GM21423 (cell line): Measurements from ENCODE around the gene KMT5C.

Experiments
- ATAC-seq: cut with Tn5 transposase; IDR thresholded peaks from one replicate; pipeline ENCODE4 v1.9.1; 2021; ENCODE audit warnings: mild to moderate bottlenecking, moderate library complexity; ENCODE audit not compliant: unreplicated experiment

The KMT5C gene

GRCh38 chr19:55384131-55384919 is 44.6 kb downstream of the KMT5C start, which contains the start of gene TMEM238:
TMEM238 (minus strand) TSS chr19:55384292; CDS start chr19:55384259, 33 bp downstream.
- no peak for ATAC-seq

GRCh38 chr19:55384920-55385723 is 45.4 kb downstream of the KMT5C start:
- peak; percentile 59 for ATAC-seq

GRCh38 chr19:55385724-55386492 is 46.2 kb downstream of the KMT5C start, which contains the start of gene RPL28:
RPL28 (plus strand) TSS chr19:55385932; CDS start chr19:55386358, 426 bp downstream.
- peak; percentile 66 for ATAC-seq

DNA sequence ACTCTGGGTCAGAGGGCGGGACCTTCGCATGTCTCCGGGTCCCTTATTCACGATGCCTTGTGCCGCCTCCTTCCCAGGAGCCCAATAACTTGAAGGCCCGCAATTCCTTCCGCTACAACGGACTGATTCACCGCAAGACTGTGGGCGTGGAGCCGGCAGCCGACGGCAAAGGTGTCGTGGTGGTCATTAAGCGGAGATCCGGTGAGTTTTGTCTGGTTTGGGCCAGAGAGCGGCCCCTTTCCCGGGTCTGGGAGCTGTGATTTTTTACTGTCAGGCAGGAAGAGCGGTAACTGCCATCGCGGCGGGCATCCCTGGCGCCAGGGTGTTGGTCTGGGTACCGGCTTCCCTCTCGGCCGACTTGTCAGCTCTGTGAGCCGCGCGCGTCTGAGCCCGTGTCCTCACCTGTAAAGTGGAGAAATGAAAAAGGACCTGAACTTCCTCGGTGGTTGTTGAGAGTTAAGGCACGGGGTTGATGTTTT is 46.9 kb downstream of the KMT5C start:
- ATAC-seq, result no peak

GRCh38 chr19:55387736-55388497 is 48.2 kb downstream of the KMT5C start:
- no peak for ATAC-seq

GRCh38 chr19:55389386-55390317 is 50.0 kb downstream of the KMT5C start:
- ATAC-seq, result no peak

DNA sequence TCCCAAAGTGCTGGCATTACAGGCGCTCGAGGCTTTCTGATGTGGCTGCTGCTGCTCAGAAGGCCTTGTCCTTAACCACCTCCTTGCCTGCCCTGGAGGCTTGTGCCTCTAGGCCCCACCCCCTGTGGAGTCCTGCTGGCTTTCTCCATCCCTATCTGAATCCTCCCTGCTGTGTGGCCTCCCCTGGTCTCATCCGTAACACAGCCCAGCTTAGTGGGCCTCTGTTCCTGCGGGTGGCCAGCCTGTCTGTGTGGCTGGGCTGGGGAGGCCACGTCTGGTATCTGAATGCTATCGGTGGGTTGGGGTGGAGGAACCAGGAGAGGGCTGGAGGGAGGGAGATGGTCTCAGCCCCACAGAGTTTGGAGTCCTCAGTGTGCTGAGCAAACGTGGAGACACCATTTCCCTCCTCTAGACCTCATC is 50.8 kb downstream of the KMT5C start:
- no peak for ATAC-seq

- no peak for ATAC-seq
These were observed 51.6 kb downstream of the KMT5C start for GRCh38 chr19:55391191-55391670.

DNA sequence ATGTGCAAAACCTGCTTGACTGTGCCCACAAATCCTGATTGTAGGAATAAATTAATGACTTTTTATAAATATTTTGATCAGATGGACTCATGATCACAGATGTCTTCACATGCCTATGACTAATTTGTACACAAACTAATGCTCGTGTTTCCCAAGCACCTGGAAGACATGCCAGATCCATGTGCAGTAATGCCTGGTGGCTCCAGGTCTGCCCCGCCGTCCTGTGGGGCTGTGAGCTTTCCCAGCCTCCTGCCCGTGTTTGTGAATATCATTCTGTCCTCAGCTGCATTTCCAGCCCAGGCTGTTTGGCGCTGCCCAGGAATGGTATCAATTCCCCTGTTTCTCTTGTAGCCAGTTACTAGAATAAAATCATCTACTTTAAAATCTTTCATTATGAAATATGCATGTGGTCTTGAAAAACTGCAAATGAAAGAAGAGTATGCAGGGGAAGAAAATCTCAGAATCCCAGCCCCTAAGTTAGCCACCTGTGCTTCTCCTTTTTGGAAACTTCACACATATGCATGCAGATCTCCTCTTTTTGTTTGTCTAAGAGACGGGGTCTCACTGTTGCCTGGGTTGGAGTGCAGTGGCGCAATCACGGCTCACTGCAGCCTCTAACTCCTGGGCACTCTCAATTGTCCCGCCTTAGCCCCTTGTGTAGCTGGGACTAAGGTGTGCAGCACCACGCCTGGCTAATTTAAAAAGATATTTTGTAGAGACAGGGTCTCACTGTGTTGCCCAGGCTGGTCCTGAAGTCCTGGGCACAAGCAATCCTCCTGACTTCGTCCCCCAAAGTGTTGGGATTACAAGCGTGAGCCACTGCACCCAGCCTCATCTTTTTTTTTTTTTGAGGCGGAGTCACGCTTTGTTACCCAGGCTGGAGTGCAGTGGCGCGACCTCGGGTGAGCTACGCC is 52.3 kb downstream of the KMT5C start:
- no peak for ATAC-seq

DNA sequence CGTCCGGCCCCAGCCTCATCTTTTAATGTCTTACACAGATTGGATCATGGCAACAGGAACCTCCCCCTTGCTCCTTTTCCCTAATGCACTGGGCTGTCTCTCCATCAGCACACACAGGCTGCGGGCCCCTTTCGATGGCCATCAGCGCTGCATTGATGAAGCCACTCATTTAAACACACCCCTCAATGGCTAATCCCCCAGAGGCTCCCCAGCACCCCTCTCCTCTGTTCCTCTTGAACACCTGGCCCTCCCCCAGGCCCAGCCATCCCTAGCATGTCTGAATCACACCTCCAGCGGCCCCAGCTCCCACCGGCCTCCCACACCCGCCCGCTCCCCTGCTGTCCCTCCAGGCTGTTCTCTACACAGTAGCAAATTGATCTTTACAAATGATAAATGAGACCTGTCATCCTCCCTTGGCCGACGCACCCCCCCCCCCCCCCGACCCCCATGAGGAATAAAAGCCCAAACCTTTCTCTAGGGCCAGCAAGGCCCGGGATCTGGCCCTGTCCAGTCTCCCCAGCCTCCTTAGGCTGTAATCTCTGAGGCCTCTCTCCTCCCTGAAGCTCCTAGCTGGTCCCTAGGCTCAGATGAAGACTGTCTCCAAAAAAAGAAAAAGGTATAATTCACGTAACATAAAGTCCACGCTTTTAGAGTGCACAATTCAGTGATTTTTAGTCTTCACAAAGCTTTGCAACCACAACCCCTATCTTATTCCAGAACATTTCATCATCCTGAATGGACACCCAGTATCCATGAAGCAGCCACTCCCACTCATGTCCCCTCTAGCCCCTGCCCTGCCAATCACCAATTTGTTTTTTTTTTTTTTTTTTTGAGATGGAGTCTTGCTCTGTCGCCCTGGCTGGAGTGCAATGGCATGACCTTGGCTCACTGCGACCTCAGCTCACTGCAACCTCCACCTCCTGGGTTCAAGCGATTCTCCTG is 53.4 kb downstream of the KMT5C start:
- no peak for ATAC-seq
